Tibial nerve (tissue), 4 donors: Measurements from ENCODE around the gene ALG12.

Experiments used
- CTCF ChIP-seq, 5 experiments: fragments of 200-600 bp in 3 of 5; fragments of 450-650 bp in 2 of 5; sonication (generic) in 3 of 5; IDR thresholded peaks; one replicate each; pipeline ENCODE4 v1.5.1; 2016 to 2019; ENCODE audit warnings: antibody characterized with exemption in 5 of 5, mild to moderate bottlenecking in 3 of 5, moderate library complexity in 2 of 5
- EP300 ChIP-seq, 2 donors: sonication (generic); formaldehyde crosslinking; IDR thresholded peaks; one replicate each; pipeline ENCODE4 v1.6.1; 2017; ENCODE audit warnings: antibody characterized with exemption in 2 of 2, mild to moderate bottlenecking in 1 of 2
- POLR2A ChIP-seq, 2 donors: fragments of 450-650 bp; IDR thresholded peaks; one replicate each; pipeline ENCODE4 v1.6.1; 2017; ENCODE audit warnings: antibody characterized with exemption in 2 of 2, mild to moderate bottlenecking in 2 of 2, moderate library complexity in 2 of 2

GRCh38 chr22:49910229-49911155, 7.7 kb downstream of the ALG12 start:
- TF ChIP-seq POLR2A (IDR thresholded peaks at IDR 0.05) (no peak), CTCF (IDR thresholded peaks at IDR 0.05) (no peak), EP300 (IDR thresholded peaks at IDR 0.05) (no peak)
